ENCODE measurements around the gene ARMH2.
"Not testable (repeated sequence)": the region's sequence is repeated elsewhere in the genome, so short reads cannot be mapped to it uniquely, and the experiment has no call there.

ARMH2 gene

GRCh38 chr6:24765968-24766367 is 32.7 kb downstream of the ARMH2 start:
- DNase-seq, result not testable (repeated sequence)

GRCh38 chr6:24764833-24765828 is 33.6 kb downstream of the ARMH2 start:
- not testable (repeated sequence) for DNase-seq

DNA sequence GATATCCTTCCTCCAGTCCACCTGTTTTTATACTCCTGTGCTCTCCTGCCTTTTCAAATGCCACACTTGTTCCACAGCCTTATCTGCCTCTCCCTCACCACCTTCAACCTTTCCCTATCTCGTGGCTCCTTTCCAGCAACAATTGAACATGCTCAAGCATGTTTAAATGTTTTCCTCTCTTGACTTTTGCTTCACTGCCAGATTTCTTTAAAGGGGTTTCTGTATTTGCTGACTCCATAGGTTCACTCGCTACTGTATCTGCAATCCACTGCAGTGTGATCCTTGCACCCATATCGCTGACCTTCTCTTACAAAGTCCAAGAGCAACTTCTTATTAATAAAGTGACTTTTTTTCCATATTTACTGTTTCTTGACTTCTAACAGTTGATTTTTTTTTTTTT is 35.1 kb downstream of the ARMH2 start:
- no peak for DNase-seq

- DNase-seq, result no peak
These were observed 36.9 kb downstream of the ARMH2 start for GRCh38 chr6:24761851-24762250.

DNA sequence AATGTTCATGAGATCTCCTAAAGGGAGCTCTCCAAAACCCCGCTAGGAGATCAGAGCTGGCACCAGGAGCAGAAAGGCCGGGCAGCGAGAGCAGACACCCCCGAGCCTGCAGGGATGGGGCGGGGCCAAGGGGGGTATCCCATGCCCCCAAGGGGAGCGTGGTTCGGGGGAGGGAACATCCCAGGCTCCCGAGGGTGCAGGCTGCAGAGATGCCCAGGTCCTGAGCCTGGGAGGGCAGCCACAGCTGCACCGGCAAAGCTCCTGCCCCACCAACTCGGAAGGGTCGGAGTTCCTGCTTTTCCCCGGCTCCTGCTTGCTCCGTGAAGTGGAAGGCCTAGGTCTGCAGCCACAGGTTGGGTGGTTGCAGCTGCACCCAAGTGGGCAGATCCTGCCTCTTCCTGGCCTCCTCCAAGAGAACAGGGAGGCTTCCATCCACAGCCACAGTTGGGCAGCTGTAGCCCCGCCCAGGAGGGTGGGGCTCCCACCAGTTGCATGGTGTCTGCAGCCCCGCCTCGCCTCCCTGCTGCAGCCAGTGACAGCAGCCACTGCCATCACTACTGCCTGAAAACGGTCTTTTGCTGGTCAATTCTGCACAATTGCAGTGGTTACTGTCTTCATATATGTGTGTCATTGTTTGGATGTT is 37.4 kb downstream of the ARMH2 start:
- DNase-seq, result no peak

GRCh38 chr6:24760210-24760609 is 38.5 kb downstream of the ARMH2 start:
- DNase-seq, result no peak

DNA sequence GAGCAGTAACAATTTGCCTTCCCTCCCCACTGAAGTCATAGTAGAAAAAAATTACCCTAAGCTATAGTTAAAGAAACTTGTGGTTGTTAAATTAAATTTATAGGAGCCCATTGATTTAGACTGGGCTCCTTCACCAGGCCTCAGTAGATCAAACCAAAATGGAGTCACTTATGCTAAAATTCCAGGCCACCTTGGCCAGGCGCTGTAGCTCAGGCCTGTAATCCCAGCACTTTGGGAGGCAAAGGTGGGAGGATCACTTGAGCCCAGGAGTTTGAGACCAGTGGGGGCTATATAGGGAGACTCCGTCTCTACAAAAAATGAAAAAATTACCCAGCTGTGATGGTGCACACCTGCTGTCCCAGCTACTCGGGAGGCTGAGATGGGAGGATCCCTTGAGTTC is 39.0 kb downstream of the ARMH2 start:
- no peak for DNase-seq

GRCh38 chr6:24757611-24758010 is 41.1 kb downstream of the ARMH2 start:
- no peak for DNase-seq

GRCh38 chr6:24755279-24755678 is 43.4 kb downstream of the ARMH2 start:
- no peak for DNase-seq

DNA sequence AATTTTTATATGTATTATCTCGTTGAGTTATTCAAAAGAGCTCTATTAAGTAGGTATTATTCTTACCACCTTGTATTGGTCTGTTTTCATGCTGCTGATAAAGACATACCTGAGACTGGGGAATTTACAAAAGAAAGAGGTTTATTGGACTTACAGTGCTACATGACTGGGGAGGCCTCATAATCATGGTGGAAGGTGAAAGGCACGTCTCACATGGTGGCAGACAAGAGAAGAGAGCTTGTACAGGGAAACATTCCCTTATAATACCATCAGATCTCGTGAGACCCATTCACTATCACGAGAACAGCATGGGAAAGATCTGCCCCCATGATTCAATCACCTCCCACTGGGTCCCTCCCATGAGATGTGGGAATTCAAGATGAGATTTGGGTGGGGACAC is 44.3 kb downstream of the ARMH2 start:
- not testable (repeated sequence) for DNase-seq

DNA sequence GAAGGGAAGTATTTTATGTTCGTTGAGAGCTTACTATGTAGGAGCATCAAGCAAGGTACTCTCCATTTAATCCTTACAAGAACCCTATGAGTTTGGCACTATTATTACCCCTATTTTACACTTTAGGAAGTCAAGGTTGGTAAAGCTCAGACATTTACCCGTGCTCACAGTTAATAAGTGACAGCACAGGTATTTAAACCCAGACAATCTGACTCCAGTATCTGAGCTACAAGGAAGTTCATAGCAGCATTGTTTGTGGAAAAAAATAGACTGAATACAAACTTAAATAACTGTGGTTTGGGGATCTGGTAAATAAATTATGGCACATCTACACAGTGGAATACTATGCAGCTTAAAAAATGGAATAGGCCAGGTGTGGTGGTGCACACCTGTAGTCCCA is 45.2 kb downstream of the ARMH2 start:
- DNase-seq, result no peak

GRCh38 chr6:24752917-24753492 is 45.7 kb downstream of the ARMH2 start:
- DNase-seq, result no peak

- no peak for DNase-seq
These were observed 46.2 kb downstream of the ARMH2 start for GRCh38 chr6:24752503-24752902.

- not testable (repeated sequence) for DNase-seq
These were observed 47.8 kb downstream of the ARMH2 start for GRCh38 chr6:24750878-24751277.

GRCh38 chr6:24749297-24749696 is 49.4 kb downstream of the ARMH2 start:
- DNase-seq, result no peak

Data from nucleus accumbens (tissue), 56 donors.